Left ventricle myocardium inferior (tissue), 1 donor: Measurements from ENCODE around the gene ARHGAP4. TPM values are rescaled to one million over a fixed set of nuclear protein-coding genes. Genes with fewer than 3 reads are reported as not detected.

Source experiments
- DNase-seq: peaks from one replicate; pipeline ENCODE4 v3.0.0-alpha.2; 2020
- H3K27ac ChIP-seq: fragments of 200-600 bp; replicated peaks from 2 replicates; pipeline ENCODE4 v1.8.0; 2021
- H3K27me3 ChIP-seq: fragments of 200-600 bp; 2 replicates; pipeline ENCODE4 v1.8.0; 2021; ENCODE audit warnings: low read depth
- H3K36me3 ChIP-seq: fragments of 200-600 bp; 2 replicates; pipeline ENCODE4 v1.8.0; 2021
- H3K4me1 ChIP-seq: fragments of 200-600 bp; 2 replicates; pipeline ENCODE4 v1.8.0; 2021
- H3K4me3 ChIP-seq: fragments of 200-600 bp; 2 replicates; pipeline ENCODE4 v1.8.0; 2021; ENCODE audit warnings: mild to moderate bottlenecking, moderate library complexity
- H3K9me3 ChIP-seq: fragments of 200-600 bp; replicated peaks from 2 replicates; pipeline ENCODE4 v1.8.0; 2021
- intact Hi-C: fragments of 100-400 bp; cut with micrococcal nuclease; formaldehyde crosslinking; loops from one replicate; pipeline ENCODE4 v1.11.0; 2022
- total RNA-seq: library from RNA; stranded (reverse); fragmentation: NEBNext Ultra II Directional; extraction: Animal tissue kit (Norgen Biotek cat#: 25700); gene quantifications from one replicate; pipeline ENCODE4 v1.2.1, GENCODE V29; 2021
- TF ChIP-seq, protein P1 (sequence below): fragments of 200-600 bp; IDR thresholded peaks from 2 replicates; pipeline ENCODE4 v1.8.0; 2021; ENCODE audit warnings: antibody characterized with exemption, mild to moderate bottlenecking, borderline replicate concordance
- donor health status: DM: no; HTN: yes; CAD: no; lungs with severe emphysema.

ARHGAP4 gene
- total RNA-seq, 1 donor from 2014 or later: 10.0 TPM

DNA sequence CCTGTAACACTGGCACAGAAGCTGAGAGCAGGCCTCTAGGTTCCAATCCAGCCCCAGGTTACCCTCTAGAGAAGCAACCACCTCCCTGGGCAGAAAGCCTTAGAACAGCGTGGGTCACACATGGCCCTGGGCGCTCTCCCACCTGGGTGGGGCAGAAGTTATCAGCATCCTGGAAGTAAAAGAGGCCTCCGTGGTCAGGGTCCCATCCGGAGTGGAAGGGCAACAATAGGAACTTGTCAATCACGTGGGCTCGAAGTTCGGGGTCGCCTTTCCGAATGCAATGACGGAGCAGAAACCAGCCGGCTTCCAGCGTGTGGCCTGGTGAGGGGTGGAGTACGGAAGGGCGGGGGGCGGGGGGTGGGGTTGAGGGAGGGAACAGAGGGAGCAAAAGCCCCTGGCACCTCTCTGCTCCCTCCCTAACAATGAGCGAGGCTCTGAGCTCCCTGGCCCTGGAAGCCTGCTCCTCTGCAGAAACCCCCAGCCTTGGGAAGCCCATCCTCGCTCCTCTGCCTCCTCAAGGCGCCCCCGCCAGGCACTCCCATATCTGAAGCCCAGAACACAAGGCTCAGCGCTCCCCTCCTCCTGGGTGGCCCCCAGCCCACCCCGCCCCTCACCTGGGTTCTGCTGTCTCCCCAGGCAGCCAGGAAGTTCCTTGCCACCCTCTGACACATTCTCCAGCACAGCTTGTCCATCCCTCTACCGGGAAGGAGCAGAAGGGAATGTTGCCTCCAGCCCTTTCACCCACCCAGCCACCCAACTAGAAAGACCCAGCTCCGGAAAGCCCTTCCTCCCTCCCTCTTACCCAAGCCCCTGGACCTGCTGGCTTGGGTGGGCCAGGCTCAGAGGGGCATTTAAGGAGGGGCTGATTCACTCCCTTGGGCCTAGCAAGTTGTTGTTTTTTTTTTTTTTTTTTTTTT is 15.5 kb upstream of the ARHGAP4 start:
- Histone ChIP-seq H3K36me3 (no peaks in the 10 kb centered on the region), H3K4me3 (peak overlapping the region; percentile 33), H3K4me1 (peaks cover 11% of the 10 kb centered on the region), H3K27me3 (no peaks in the 10 kb centered on the region), H3K27ac (peak overlapping the region; percentile 52), H3K9me3 (no peaks in the 10 kb centered on the region)
- no peak for DNase-seq
- TF ChIP-seq, protein P1, sequence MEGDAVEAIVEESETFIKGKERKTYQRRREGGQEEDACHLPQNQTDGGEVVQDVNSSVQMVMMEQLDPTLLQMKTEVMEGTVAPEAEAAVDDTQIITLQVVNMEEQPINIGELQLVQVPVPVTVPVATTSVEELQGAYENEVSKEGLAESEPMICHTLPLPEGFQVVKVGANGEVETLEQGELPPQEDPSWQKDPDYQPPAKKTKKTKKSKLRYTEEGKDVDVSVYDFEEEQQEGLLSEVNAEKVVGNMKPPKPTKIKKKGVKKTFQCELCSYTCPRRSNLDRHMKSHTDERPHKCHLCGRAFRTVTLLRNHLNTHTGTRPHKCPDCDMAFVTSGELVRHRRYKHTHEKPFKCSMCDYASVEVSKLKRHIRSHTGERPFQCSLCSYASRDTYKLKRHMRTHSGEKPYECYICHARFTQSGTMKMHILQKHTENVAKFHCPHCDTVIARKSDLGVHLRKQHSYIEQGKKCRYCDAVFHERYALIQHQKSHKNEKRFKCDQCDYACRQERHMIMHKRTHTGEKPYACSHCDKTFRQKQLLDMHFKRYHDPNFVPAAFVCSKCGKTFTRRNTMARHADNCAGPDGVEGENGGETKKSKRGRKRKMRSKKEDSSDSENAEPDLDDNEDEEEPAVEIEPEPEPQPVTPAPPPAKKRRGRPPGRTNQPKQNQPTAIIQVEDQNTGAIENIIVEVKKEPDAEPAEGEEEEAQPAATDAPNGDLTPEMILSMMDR: no peak
- intact Hi-C loops: no loop called here

DNA sequence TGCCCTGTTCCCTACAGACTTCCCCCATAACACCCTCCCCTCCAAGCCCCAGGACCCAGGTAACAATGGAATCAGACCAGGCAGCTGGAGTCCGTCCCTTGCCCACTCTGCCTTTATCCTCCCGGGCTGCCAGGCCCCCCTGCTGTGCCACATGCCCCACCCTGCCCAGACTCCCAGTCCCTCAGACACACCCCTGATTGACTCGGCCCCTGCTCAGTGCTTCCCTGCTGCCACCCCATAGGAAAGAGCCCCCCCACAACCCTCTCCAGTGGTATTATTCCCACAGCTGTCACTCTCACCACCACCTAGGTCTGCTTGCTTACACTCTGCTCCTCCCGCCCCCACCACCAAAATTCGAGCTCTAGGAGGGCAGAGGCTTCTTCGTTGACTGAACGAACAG is 13.5 kb upstream of the ARHGAP4 start:
- no peaks in the 10 kb centered on the region for H3K27me3 ChIP-seq
- intact Hi-C loops: no loop called here
- H3K36me3 ChIP-seq: no peaks in the 10 kb centered on the region
- no peak overlapping the region for H3K4me3 ChIP-seq
- TF ChIP-seq, protein P1: no peak
- H3K4me1 ChIP-seq: peaks cover 16% of the 10 kb centered on the region
- H3K27ac ChIP-seq: no peak overlapping the region
- no peaks in the 10 kb centered on the region for H3K9me3 ChIP-seq
- no peak for DNase-seq

DNA sequence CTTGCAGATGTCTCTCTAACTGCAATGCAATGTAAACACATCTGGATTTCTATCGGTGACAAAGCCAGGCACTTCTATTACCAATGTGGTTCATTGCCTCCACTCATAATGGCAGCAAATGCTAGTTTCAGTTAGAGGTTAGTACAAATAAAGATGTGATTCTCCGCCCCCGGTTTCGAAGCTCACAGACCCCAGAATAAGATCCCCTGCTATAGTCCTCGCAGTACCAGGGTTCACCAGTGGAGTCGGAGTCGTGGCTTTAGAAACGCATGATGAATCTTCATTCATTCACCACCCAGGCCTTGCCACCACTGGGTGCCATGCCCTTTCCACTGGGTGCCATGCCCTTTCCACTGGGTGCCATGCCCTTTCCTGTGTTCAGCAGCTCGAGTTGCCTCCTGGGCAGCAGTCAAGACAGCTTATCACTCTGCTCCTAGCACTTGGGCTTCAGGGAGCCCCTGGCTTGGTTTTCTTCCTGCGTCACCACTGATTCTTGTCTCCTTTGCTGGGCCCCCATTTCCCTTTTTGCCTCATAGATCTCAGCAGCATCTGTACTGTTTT is 12.2 kb upstream of the ARHGAP4 start:
- no peaks in the 10 kb centered on the region for H3K36me3 ChIP-seq
- TF ChIP-seq, protein P1: no peak
- intact Hi-C loops: no loop called here
- H3K4me1 ChIP-seq: peaks cover 18% of the 10 kb centered on the region
- no peaks in the 10 kb centered on the region for H3K9me3 ChIP-seq
- DNase-seq: no peak
- H3K27me3 ChIP-seq: no peaks in the 10 kb centered on the region
- no peak overlapping the region for H3K27ac ChIP-seq
- H3K4me3 ChIP-seq: no peak overlapping the region

DNA sequence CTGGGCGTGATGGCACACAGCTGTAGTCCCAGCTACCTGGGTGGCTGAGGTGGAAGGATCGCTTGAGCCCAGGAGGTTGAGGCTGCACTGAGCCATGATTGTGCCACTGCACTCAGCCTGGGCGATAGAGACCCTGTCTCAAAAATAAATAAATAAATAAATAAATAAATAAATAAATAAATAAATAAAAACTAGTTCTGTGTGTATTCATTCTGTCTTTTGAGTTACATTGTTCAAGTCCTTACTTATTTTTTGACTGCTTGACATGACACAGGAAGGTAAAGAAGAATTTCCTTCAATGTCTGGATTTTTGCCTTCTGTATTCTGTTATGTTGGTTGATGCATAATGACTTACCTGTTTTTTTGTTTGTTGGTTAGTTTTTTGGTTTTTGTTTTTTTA is 11.0 kb upstream of the ARHGAP4 start:
- Histone ChIP-seq H3K4me1 (peaks cover 27% of the 10 kb centered on the region), H3K27ac (no peak overlapping the region), H3K36me3 (peaks cover 6% of the 10 kb centered on the region), H3K27me3 (no peaks in the 10 kb centered on the region), H3K4me3 (no peak overlapping the region), H3K9me3 (no peaks in the 10 kb centered on the region)
- TF ChIP-seq, protein P1: no peak
- DNase-seq: no peak
- intact Hi-C loops: no loop called here

DNA sequence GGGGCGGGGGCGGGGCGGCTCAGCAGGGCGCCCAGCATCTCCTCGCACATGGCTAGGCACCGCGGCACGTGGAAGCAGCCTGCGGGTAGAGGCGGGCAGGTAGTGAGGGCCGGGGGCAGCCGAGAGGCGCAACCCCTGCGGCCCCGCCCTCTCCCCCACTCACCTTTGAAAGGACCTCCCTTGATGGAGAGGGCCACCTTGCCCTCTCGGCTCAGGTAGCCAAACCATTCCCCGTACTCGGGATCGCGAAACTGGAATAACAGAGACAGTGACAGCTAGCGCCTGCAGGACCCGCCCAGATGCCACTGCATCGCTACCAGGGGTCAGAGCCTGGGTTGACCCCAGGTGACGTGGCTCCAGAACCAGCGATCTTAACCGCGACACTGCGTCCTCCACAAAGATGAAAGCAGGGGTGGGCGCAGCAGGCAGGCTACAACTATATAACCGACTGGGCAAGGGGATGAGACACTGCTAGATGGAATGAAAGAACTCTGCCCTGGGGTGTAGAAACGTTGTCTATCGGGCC is 9.3 kb upstream of the ARHGAP4 start:
- Histone ChIP-seq H3K27ac (peak overlapping the region; percentile 82), H3K9me3 (no peaks in the 10 kb centered on the region), H3K4me1 (peaks cover 27% of the 10 kb centered on the region), H3K4me3 (peak overlapping the region; percentile 79), H3K27me3 (no peaks in the 10 kb centered on the region), H3K36me3 (peaks cover 23% of the 10 kb centered on the region)
- no peak for DNase-seq
- intact Hi-C loops: no loop called here
- TF ChIP-seq, protein P1: no peak
